Esophagus muscularis mucosa (tissue), 4 donors: Measurements from ENCODE around the gene IRS1. TPM values are rescaled to one million over a fixed set of nuclear protein-coding genes. Genes with fewer than 3 reads are reported as not detected.
A peak's percentile ranks its signal among the peaks of the same experiment; 100 is the strongest.

Experiments used
- DNase-seq: peaks from one replicate; pipeline ENCODE4 v3.0.0-alpha.2; 2017; ENCODE audit errors: extremely low spot score
- H3K27ac ChIP-seq, 4 donors: fragments of 200-600 bp; sonication (generic); replicated peaks in 1 of 4; 1 replicate in 3 of 4; 2 replicates in 1 of 4; pipeline ENCODE4 v1.5.1; 2016 to 2019; ENCODE audit warnings: mild to moderate bottlenecking in 1 of 4
- H3K27me3 ChIP-seq, 4 donors: fragments of 200-600 bp; sonication (generic); one replicate each; pipeline versions ENCODE4 v1.5.1 to v1.6.0; 2016 to 2019
- H3K36me3 ChIP-seq, 4 donors: fragments of 200-600 bp; sonication (generic); one replicate each; pipeline ENCODE4 v1.5.1; 2016 to 2019
- H3K4me1 ChIP-seq, 4 donors: fragments of 200-600 bp; sonication (generic); one replicate each; pipeline ENCODE4 v1.5.1; 2016 to 2019
- H3K4me3 ChIP-seq, 4 donors: fragments of 200-600 bp; sonication (generic); 1 replicate in 2 of 4; 2 replicates in 2 of 4; pipeline ENCODE4 v1.5.1; 2016 to 2019; ENCODE audit warnings: mild to moderate bottlenecking in 4 of 4, moderate library complexity in 1 of 4
- H3K9me3 ChIP-seq, 4 donors: fragments of 200-600 bp; sonication (generic); 1 replicate in 3 of 4; 2 replicates in 1 of 4; pipeline ENCODE4 v1.5.1; 2016 to 2019
- EP300 ChIP-seq: sonication (generic); formaldehyde crosslinking; IDR thresholded peaks from one replicate; pipeline ENCODE4 v1.6.1; 2017; ENCODE audit warnings: antibody characterized with exemption
- POLR2A ChIP-seq: fragments of 450-650 bp; IDR thresholded peaks from one replicate; pipeline ENCODE4 v1.6.1; 2017; ENCODE audit warnings: antibody characterized with exemption, moderate library complexity, mild to moderate bottlenecking, low read depth
- POLR2AphosphoS5 ChIP-seq, 2 donors: sonication (generic); formaldehyde crosslinking; IDR thresholded peaks; one replicate each; pipeline ENCODE4 v1.6.1; 2017; ENCODE audit warnings: antibody characterized with exemption in 2 of 2
- WGBS: methylation state at CpG from one replicate; pipeline ENCODE4 v1.1.5; 2018; 5-methylcytosine and 5-hydroxymethylcytosine counted together
- intact Hi-C: fragments of 100-400 bp; cut with DNase I; formaldehyde crosslinking; loops from one replicate; pipeline ENCODE4 v1.15.1; 2023
- total RNA-seq, 4 donors: library from RNA; depleted of rRNA; stranded (reverse); fragments of >200 nt; gene quantifications; one replicate each; pipeline versions ENCODE4 v1.1.0 to v1.2.1, GENCODE V29; 2016
- TF ChIP-seq, protein P1 (sequence below), 3 experiments: fragments of 200-600 bp in 2 of 3; fragments of 450-650 bp in 1 of 3; sonication (generic) in 2 of 3; IDR thresholded peaks; one replicate each; pipeline ENCODE4 v1.5.1; 2017 to 2019; ENCODE audit warnings: antibody characterized with exemption in 3 of 3, mild to moderate bottlenecking in 2 of 3, moderate library complexity in 1 of 3

IRS1 gene
- total RNA-seq, 4 donors from 2014 or later, result 27.8 to 47.6 (median 32.8) TPM

DNA sequence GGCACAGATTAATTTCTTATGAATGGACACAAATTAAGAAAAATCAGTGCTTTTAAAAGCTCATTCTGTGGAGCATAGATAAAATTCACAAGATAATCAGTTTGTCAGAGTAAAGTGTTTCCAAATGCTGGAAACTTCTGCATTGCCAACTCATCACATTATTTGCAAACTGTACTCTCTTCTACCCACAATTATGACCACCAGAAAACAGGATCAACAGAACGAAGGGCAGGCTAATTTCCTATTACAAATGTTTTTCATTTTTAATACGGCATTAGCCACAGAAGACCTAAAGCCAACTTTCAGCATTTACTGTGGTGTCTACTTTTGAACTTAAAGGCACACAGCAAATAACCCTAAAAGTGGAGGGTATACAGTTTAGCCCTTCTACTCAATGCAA lies 6.0 kb downstream of the IRS1 start:
- 31% methylated on average over 2 of the region's 2 CpGs for WGBS
- H3K4me3 ChIP-seq, result peak overlapping the region; percentile 70 to 95 (median 86)
- DNase-seq, result no peak
- peak overlapping the region; percentile 94 to 96 (median 94) for H3K27ac ChIP-seq
- H3K9me3 ChIP-seq, result no peaks in the 10 kb centered on the region
- H3K4me1 ChIP-seq, result peaks cover 67 to 88% (median 79%) of the 10 kb centered on the region in 4 donors
- H3K27me3 ChIP-seq, result peaks cover 0 to 7% (median 0%) of the 10 kb centered on the region in 4 donors
- TF ChIP-seq POLR2AphosphoS5 (IDR thresholded peaks at IDR 0.05) (no peak), POLR2A (no peak), EP300 (no peak)
- TF ChIP-seq, protein P1, sequence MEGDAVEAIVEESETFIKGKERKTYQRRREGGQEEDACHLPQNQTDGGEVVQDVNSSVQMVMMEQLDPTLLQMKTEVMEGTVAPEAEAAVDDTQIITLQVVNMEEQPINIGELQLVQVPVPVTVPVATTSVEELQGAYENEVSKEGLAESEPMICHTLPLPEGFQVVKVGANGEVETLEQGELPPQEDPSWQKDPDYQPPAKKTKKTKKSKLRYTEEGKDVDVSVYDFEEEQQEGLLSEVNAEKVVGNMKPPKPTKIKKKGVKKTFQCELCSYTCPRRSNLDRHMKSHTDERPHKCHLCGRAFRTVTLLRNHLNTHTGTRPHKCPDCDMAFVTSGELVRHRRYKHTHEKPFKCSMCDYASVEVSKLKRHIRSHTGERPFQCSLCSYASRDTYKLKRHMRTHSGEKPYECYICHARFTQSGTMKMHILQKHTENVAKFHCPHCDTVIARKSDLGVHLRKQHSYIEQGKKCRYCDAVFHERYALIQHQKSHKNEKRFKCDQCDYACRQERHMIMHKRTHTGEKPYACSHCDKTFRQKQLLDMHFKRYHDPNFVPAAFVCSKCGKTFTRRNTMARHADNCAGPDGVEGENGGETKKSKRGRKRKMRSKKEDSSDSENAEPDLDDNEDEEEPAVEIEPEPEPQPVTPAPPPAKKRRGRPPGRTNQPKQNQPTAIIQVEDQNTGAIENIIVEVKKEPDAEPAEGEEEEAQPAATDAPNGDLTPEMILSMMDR (IDR thresholded peaks at IDR 0.05), result no peak
- intact Hi-C loops, result loop anchor here (10.0 kb wide), 3 partner anchors 139 to 319 kb away; no protein-coding TSS in a partner anchor
- H3K36me3 ChIP-seq, result peaks cover 0 to 14% (median 5%) of the 10 kb centered on the region in 4 donors

DNA sequence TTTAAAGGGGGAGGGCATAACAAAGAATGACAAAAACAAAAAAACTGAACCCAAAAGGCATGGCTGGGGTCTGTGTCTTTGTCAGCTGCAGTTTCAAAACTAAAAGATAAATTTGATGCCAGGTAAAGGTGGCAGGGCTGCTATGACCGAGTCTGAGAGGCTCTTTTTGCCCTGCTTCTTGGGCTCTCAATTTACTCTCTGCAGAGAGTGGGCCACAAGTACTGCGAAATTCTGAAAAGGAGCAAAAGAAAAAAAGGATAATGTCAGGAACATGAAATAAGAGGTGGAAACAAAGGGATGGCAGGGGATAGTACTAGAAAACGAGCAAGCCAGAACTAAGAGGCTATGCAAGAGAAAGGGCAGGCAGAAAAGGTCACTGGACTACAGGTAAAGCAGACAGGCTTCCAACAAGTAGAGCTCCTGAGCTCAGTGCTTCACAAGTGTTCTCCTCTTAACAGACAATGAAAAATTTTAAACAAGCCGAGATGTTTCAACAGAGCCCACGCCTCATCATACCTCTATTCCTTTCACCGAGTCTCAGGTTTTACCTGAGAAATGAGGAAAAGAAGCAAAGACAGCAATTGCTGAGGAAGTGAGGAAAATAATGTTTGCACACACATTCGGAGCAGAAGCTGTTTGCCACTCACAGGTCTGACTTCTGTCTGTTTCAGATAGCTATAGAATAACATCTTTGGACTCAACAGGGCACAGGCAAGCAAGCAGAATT lies 7.3 kb downstream of the IRS1 start:
- TF ChIP-seq, protein P1 (IDR thresholded peaks at IDR 0.05), result no peak
- no peak for TF ChIP-seq EP300
- no peak for TF ChIP-seq POLR2AphosphoS5 (IDR thresholded peaks at IDR 0.05)
- TF ChIP-seq POLR2A, result no peak
- no peak for DNase-seq
- H3K9me3 ChIP-seq, result no peaks in the 10 kb centered on the region
- H3K36me3 ChIP-seq, result peaks cover 0 to 8% (median 2%) of the 10 kb centered on the region in 4 donors
- no peaks in the 10 kb centered on the region for H3K27me3 ChIP-seq
- intact Hi-C loops, result loop anchor here (10.0 kb wide), 3 partner anchors 138 to 318 kb away; no protein-coding TSS in a partner anchor
- peak overlapping the region; percentile 70 to 95 (median 86) for H3K4me3 ChIP-seq
- 36% methylated on average over 7 of the region's 7 CpGs for WGBS
- H3K4me1 ChIP-seq, result peaks cover 70 to 88% (median 80%) of the 10 kb centered on the region in 4 donors
- peak overlapping the region; percentile 94 to 96 (median 94) for H3K27ac ChIP-seq

DNA sequence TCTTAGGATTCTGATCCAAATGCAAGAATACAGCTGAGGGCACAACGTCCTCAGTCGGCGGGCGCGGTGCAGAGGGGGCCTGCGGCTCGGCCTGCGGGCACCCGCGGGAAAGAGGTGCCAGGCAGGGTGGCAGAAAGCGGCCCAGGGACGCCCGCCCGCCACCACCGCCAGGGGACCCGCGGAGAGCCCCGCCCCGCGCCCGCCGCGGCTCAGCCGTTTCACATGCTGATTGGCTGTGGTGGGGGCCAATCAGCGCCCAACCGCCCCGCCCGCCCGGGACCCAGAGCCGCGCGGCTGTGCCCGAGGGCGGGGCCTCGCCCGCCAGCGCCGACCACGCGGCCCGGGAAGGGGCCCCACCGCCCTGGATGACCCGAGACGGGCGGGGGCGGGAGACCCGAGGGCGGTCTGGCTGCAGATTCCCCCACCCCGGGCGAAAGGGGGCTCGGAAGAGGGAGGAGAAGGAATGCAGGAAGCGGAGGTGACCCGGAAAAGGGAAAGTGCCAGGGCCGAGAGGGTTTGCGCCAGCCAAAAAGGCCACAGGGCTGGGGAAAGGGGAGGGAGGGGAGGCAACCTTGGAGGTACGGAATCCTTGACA lies 8.0 kb downstream of the IRS1 start:
- peaks cover 0 to 6% (median 2%) of the 10 kb centered on the region in 4 donors for H3K36me3 ChIP-seq
- H3K27ac ChIP-seq, result peak overlapping the region; percentile 94 to 96 (median 94)
- TF ChIP-seq POLR2A, result peak; percentile 71
- TF ChIP-seq POLR2AphosphoS5 (IDR thresholded peaks at IDR 0.05), result peak in 1 of 2 donors; percentile 76
- TF ChIP-seq, protein P1 (IDR thresholded peaks at IDR 0.05), result peak; percentile 36 to 64 (median 52)
- no peak for TF ChIP-seq EP300
- WGBS, result under 1% methylated on average over 28 of the region's 56 CpGs
- intact Hi-C loops, result loop anchor here (10.0 kb wide), 3 partner anchors 137 to 317 kb away; no protein-coding TSS in a partner anchor
- no peaks in the 10 kb centered on the region for H3K27me3 ChIP-seq
- peaks cover 66 to 87% (median 78%) of the 10 kb centered on the region in 4 donors for H3K4me1 ChIP-seq
- no peaks in the 10 kb centered on the region for H3K9me3 ChIP-seq
- DNase-seq, result no peak
- H3K4me3 ChIP-seq, result peak overlapping the region; percentile 70 to 95 (median 86)

DNA sequence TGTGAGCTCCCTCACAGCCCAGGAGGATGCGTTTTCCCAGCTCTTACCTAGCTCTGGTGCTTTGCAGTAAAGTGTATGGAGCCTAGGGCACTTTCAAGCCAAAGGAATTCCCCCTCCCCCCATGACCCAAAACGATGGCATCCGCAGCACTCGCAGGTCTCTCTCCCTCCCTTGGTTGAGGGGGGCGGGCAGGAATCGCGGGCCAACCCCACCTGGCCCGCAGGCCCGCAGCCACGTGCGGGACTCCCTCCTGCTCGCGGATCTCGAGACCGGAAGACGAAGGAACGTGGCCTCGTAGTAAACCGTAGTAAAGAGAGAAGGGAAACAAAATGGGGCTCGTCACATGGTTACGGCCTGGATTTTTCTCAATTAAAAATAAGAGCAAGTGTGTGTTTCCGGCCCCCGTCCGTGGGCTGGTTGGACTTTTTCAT lies 8.5 kb downstream of the IRS1 start:
- intact Hi-C loops, result loop anchor here (10.0 kb wide), 3 partner anchors 136 to 316 kb away; no protein-coding TSS in a partner anchor
- no peak for DNase-seq
- Histone ChIP-seq H3K4me1 (peaks cover 61 to 87% (median 73%) of the 10 kb centered on the region in 4 donors), H3K36me3 (peaks cover 0 to 6% (median under 1%) of the 10 kb centered on the region in 4 donors), H3K4me3 (peak overlapping the region; percentile 70 to 95 (median 86)), H3K27ac (peak overlapping the region; percentile 94 to 96 (median 94)), H3K9me3 (no peaks in the 10 kb centered on the region), H3K27me3 (no peaks in the 10 kb centered on the region)
- TF ChIP-seq POLR2AphosphoS5 (IDR thresholded peaks at IDR 0.05) (peak in 1 of 2 donors; percentile 67), POLR2A (no peak)
- 1% methylated on average over 21 of the region's 24 CpGs for WGBS

DNA sequence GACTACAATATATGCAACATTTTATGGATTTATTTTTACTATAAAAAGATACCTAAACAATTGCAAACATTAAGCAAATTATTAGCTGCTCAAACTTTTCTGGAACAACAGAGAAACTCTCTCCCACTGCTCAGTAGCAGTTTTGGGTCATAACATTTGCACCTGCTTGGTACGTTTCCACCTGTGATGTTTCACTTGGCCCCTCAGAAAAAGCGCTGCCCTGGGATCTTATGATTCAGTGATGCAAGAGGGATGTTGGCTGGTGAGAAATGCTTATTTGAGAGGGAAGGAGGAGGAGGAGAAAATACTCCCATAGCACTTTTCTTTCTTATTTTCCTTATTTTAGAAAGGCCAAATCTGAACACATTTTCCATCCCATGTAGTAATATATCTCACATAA lies 9.2 kb downstream of the IRS1 start:
- no peak for TF ChIP-seq POLR2AphosphoS5 (IDR thresholded peaks at IDR 0.05)
- no peak for TF ChIP-seq POLR2A
- TF ChIP-seq, protein P1 (IDR thresholded peaks at IDR 0.05), result no peak
- no peak for TF ChIP-seq EP300
- Histone ChIP-seq H3K27me3 (no peaks in the 10 kb centered on the region), H3K27ac (peak overlapping the region; percentile 94 to 96 (median 94)), H3K36me3 (no peaks in the 10 kb centered on the region), H3K4me3 (peak overlapping the region; percentile 70 to 95 (median 86)), H3K4me1 (peaks cover 55 to 81% (median 67%) of the 10 kb centered on the region in 4 donors), H3K9me3 (no peaks in the 10 kb centered on the region)
- intact Hi-C loops, result loop anchor here (10.0 kb wide), 3 partner anchors 136 to 316 kb away; no protein-coding TSS in a partner anchor
- WGBS, result 82% methylated on average over 2 of the region's 2 CpGs
- no peak for DNase-seq
